SK-N-MC (cell line): ENCODE results near the gene KLHL29.

ENCODE experiments used
- EZH2 ChIP-seq: fragments of 200-600 bp; sonication (generic); IDR thresholded peaks from one replicate; pipeline ENCODE4 v1.6.1; 2017; ENCODE audit warnings: antibody characterized with exemption
- POLR2AphosphoS5 ChIP-seq: IDR thresholded peaks from 2 replicates; pipeline ENCODE4 v1.6.1; 2012; ENCODE audit warnings: mild to moderate bottlenecking, low read depth, low read length, borderline replicate concordance

- TF ChIP-seq EZH2 (no peak), POLR2AphosphoS5 (no peak)
Measured at GRCh38 chr2:23567161-23567756, 182.3 kb downstream of the KLHL29 start.
